Parathyroid adenoma (tissue), 2 donors: ENCODE results near the gene CDON.

ENCODE experiments used
- H2AFZ ChIP-seq: fragments of 300-600 bp; sonication (generic); one replicate; pipeline ENCODE4 v1.7.0; 2017; ENCODE audit warnings: antibody characterized with exemption, mild to moderate bottlenecking
- H3K27ac ChIP-seq: fragments of 300-600 bp; sonication (generic); one replicate; pipeline ENCODE4 v1.7.0; 2017
- H3K27me3 ChIP-seq: fragments of 300-600 bp; sonication (generic); one replicate; pipeline ENCODE4 v1.7.0; 2017; ENCODE audit warnings: low read length; ENCODE audit not compliant: control insufficient read depth, insufficient read depth
- H3K36me3 ChIP-seq: fragments of 300-600 bp; sonication (generic); one replicate; pipeline ENCODE4 v1.7.0; 2017; ENCODE audit warnings: low read length; ENCODE audit not compliant: control insufficient read depth, insufficient read depth
- H3K4me1 ChIP-seq: fragments of 300-600 bp; sonication (generic); one replicate; pipeline ENCODE4 v1.7.0; 2017; ENCODE audit warnings: control low read depth
- H3K4me2 ChIP-seq: fragments of 300-600 bp; sonication (generic); one replicate; pipeline ENCODE4 v1.7.0; 2017; ENCODE audit warnings: low read length
- H3K4me3 ChIP-seq: fragments of 300-600 bp; sonication (generic); one replicate; pipeline ENCODE4 v1.7.0; 2017; ENCODE audit warnings: low read depth, low read length
- H3K79me2 ChIP-seq: fragments of 300-600 bp; sonication (generic); one replicate; pipeline ENCODE4 v1.7.0; 2017; ENCODE audit warnings: control low read depth
- H3K9ac ChIP-seq: fragments of 300-600 bp; sonication (generic); one replicate; pipeline ENCODE4 v1.7.0; 2017; ENCODE audit warnings: mild to moderate bottlenecking
- H3K9me3 ChIP-seq: fragments of 300-600 bp; sonication (generic); one replicate; pipeline ENCODE4 v1.7.0; 2017; ENCODE audit warnings: low read length; ENCODE audit not compliant: control insufficient read depth
- TF ChIP-seq, protein P1 (sequence below): fragments of 300-600 bp; sonication (generic); IDR thresholded peaks from one replicate; pipeline ENCODE4 v1.7.0; 2017; ENCODE audit warnings: antibody characterized with exemption, mild to moderate bottlenecking
- donor health status: primary hyperparathyroidism.

CDON gene

DNA sequence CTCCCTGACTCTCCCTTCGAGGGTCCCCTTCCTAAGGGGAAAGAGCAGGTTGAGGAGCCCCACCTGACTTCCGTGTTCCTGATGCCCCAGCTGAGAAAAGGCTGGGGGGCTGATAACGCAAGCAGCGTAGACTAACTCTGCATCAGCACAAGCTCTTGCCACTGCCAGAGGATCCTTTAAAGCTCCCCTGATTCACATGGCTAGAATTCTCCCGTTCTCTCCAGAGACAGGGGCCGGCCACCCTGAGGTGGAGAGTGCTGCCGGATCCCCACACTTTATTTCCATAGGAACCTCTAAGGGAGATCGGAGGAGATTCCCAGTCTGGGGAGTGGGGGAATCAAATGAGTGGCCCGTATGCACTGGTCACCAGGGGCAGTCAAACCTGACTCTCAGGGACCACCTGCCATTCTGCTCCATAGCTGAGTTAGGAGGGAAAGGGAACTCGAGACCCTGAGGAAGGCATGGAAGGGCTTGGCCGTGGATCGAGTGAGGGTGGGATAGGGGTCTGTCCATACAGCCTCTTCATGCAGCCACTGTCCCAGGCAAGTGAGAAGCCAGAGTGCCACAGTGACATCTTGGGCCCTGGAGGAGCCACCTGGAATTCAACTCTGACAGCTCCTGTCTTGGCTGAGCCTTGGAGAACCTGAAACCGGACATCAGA lies 118.2 kb downstream of the CDON start:
- no peak overlapping the region for H3K27ac ChIP-seq
- no peaks in the 10 kb centered on the region for H3K27me3 ChIP-seq
- no peak overlapping the region for H3K4me2 ChIP-seq
- no peaks in the 10 kb centered on the region for H3K4me1 ChIP-seq
- no peak overlapping the region for H2AFZ ChIP-seq
- H3K36me3 ChIP-seq: no peaks in the 10 kb centered on the region
- H3K79me2 ChIP-seq: no peaks in the 10 kb centered on the region
- no peak overlapping the region for H3K9ac ChIP-seq
- H3K4me3 ChIP-seq: no peak overlapping the region
- TF ChIP-seq, protein P1, sequence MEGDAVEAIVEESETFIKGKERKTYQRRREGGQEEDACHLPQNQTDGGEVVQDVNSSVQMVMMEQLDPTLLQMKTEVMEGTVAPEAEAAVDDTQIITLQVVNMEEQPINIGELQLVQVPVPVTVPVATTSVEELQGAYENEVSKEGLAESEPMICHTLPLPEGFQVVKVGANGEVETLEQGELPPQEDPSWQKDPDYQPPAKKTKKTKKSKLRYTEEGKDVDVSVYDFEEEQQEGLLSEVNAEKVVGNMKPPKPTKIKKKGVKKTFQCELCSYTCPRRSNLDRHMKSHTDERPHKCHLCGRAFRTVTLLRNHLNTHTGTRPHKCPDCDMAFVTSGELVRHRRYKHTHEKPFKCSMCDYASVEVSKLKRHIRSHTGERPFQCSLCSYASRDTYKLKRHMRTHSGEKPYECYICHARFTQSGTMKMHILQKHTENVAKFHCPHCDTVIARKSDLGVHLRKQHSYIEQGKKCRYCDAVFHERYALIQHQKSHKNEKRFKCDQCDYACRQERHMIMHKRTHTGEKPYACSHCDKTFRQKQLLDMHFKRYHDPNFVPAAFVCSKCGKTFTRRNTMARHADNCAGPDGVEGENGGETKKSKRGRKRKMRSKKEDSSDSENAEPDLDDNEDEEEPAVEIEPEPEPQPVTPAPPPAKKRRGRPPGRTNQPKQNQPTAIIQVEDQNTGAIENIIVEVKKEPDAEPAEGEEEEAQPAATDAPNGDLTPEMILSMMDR: no peak
- no peaks in the 10 kb centered on the region for H3K9me3 ChIP-seq

DNA sequence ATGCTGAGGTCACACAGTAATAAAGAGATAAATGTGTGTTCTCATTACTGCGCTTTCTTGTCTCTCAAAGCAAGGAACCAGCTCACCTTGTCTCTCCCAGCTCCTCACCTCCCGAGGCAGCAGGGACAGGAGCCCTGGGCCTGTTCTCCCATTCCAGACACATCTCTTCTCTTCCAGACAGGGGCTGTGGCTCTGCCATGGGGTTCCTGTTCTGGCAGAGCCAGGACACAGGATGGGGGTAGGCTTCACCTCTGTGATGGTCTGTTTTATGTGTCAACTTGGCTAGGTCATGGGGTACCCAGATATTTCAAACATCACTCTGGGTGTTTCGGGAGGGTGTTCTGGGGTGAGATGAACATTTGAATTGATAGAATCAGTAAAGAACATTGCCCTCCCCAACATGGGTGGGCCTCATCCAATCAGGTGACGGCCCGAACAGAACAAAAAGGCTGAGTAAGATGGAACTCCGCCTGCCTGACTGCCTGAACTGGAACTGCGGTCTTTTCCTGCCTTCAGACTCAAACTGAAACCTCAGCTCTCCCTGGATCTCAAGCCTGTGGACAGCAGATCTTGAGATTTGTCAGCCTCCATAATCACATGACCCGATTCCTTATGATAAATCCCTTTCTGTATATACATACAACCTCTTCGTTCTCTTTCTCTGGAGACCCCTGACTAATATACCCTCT lies 118.9 kb downstream of the CDON start:
- Histone ChIP-seq H3K36me3 (no peaks in the 10 kb centered on the region), H2AFZ (no peak overlapping the region), H3K9ac (no peak overlapping the region), H3K4me1 (no peaks in the 10 kb centered on the region), H3K27ac (no peak overlapping the region), H3K27me3 (no peaks in the 10 kb centered on the region), H3K9me3 (no peaks in the 10 kb centered on the region), H3K79me2 (no peaks in the 10 kb centered on the region), H3K4me2 (no peak overlapping the region), H3K4me3 (no peak overlapping the region)
- TF ChIP-seq, protein P1: no peak

DNA sequence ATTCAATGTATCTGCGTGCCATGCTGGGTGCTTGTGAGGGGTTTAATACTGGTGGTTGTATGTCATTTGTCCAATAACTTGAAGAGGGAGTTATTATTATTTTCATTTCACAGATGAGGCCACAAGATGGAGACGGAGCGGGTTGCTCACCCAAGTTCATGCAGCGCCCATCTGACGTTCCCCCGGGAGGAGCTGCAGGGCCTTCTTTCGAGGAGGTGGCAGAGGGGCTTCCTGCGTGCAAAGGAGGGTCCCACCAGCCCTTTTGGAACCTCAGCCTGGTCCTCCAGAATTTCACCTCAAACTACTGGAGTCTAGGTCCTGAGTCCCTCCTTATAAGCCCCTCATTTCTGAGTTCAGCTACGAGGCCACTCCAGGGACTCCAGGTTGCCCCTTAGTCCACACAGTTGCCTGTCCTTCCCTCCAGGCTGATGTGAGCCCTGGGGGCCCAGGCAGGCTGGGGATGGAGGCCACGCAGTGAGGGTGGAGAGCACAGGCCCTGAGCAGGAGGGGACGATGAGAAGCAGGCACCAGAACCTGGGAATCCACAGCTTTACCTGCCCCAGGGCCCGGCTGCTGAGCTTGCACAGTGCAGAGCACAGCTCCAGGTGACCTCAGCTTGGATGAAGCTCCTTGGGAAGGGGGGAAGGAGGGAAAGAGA lies 119.8 kb downstream of the CDON start:
- Histone ChIP-seq H3K4me3 (no peak overlapping the region), H3K9me3 (no peaks in the 10 kb centered on the region), H2AFZ (no peak overlapping the region), H3K27me3 (no peaks in the 10 kb centered on the region), H3K27ac (no peak overlapping the region), H3K79me2 (no peaks in the 10 kb centered on the region), H3K9ac (no peak overlapping the region), H3K4me2 (no peak overlapping the region), H3K36me3 (no peaks in the 10 kb centered on the region), H3K4me1 (no peaks in the 10 kb centered on the region)
- TF ChIP-seq, protein P1: no peak

DNA sequence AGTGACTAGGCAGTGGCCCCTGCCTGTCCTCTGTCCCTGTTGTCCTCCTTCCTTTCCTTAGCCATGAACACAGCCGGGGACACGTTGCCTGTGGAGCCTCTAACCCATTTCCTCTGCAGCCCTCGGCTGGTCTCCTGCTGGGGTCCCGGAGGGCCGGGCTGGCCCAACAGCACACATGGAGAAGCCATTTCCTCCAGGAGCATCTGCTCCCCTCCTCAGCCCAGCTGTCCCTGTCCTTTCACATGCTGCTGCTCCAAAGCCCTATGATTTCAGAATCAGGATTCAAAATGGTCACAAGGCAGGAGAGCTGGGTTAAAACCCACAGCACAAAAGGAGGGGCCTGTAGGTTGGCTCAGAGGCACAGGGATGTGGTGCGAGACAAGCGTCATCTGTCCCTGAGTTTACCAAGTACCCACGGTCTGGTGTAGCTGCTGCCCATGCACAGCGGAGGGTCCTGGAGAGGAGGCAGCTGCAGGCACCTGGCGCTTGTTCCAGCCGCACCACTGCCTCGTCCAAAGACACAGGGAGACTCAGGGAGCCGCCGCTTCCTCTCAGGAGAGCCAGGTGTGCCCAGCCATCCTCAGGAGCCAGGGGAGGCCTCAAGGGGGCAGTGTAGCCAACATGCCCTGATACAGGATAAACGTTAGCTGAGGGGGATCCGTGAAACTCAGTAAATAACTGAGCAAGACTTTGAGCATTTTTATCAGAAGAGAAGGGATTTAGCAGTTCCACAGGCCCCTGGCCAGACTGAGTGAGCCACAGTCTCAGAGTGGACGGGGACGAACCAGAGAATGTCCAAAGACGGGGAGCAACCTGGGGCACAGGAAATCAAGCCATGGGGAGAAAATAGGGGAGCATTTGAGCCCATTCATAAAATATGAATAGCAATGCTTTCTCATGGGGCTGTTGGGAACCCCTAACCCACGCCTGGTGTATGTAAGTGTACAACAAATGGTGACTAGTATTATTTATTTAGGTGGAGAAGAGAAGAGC lies 120.8 kb downstream of the CDON start:
- no peak overlapping the region for H3K4me2 ChIP-seq
- H3K4me3 ChIP-seq: no peak overlapping the region
- H3K27ac ChIP-seq: no peak overlapping the region
- no peaks in the 10 kb centered on the region for H3K9me3 ChIP-seq
- no peak overlapping the region for H2AFZ ChIP-seq
- no peaks in the 10 kb centered on the region for H3K27me3 ChIP-seq
- H3K79me2 ChIP-seq: no peaks in the 10 kb centered on the region
- TF ChIP-seq, protein P1: peak; percentile 47
- no peaks in the 10 kb centered on the region for H3K4me1 ChIP-seq
- H3K36me3 ChIP-seq: no peaks in the 10 kb centered on the region
- no peak overlapping the region for H3K9ac ChIP-seq
